Immature natural killer cell (primary cell): Measurements from ENCODE around the gene GPS1. TPM values are rescaled to one million over a fixed set of nuclear protein-coding genes. Genes with fewer than 3 reads are reported as not detected.

Experiments used
- DNase-seq, 3 donors: peaks; one replicate each; pipeline ENCODE4 v3.0.0; 2022; ENCODE audit warnings: mixed read lengths in 1 of 3
- H3K27ac Mint-ChIP-seq, 6 donors: one replicate each; pipeline ENCODE4 v1.8.0; 2020; ENCODE audit warnings: mixed read lengths in 6 of 6, mild to moderate bottlenecking in 5 of 6, inconsistent platforms in 4 of 6, moderate library complexity in 3 of 6
- H3K27me3 Mint-ChIP-seq, 3 donors: one replicate each; pipeline ENCODE4 v1.8.0; 2020 to 2021; ENCODE audit warnings: low read depth in 3 of 3, mild to moderate bottlenecking in 3 of 3, mixed read lengths in 3 of 3, moderate library complexity in 3 of 3, inconsistent platforms in 1 of 3
- H3K36me3 Mint-ChIP-seq, 3 donors: one replicate each; pipeline ENCODE4 v1.8.0; 2020; ENCODE audit warnings: mixed read lengths in 3 of 3, inconsistent platforms in 2 of 3, mild to moderate bottlenecking in 2 of 3
- H3K4me1 Mint-ChIP-seq, 2 donors: one replicate each; pipeline ENCODE4 v1.8.0; 2020; ENCODE audit warnings: inconsistent platforms in 2 of 2, mild to moderate bottlenecking in 2 of 2, mixed read lengths in 2 of 2, moderate library complexity in 1 of 2
- H3K4me3 Mint-ChIP-seq, 5 donors: one replicate each; pipeline ENCODE4 v1.8.0; 2020; ENCODE audit warnings: mild to moderate bottlenecking in 5 of 5, mixed read lengths in 5 of 5, inconsistent platforms in 3 of 5, moderate library complexity in 3 of 5
- H3K9me3 Mint-ChIP-seq, 6 donors: one replicate each; pipeline ENCODE4 v1.8.0; 2020; ENCODE audit warnings: mild to moderate bottlenecking in 6 of 6, mixed read lengths in 6 of 6, inconsistent platforms in 4 of 6, moderate library complexity in 3 of 6
- polyA plus RNA-seq, 3 donors: library from polyadenylated mRNA; unstranded; fragments of 300-500 nt; fragmentation: Illumina TruSeq; gene quantifications; one replicate each; pipeline ENCODE4 v1.2.3, GENCODE V29; 2021

The GPS1 gene
- polyA plus RNA-seq, 3 donors from 2014 or later: 174 to 212 (median 183) TPM

DNA sequence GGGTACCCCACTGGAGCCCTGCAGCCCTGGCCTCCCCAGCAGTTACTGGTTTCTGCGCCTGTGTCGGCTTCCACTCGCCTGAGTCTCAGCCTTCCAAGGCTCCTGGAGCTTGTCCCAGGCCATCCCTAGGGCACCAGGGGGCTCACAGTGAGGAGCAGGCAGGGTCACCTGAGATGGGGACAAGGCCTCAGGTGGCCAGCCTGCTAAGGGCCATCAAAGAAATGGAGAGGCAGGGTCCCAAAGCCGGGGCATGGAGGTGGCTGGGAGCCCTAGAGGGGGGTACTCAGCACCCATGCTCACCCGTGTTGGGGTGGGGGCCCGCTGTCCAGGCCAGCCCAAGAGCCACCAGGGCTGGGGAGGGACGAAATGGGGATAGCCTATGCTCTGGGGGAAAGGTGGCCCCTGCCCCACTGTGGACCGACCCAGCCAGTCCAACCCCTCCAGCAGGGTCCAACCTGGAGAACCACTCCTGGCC lies 45.0 kb downstream of the GPS1 start:
- Mint-ChIP-seq H3K4me3 (peak overlapping the region in 4 of 5 donors; percentile 35 to 62 (median 44)), H3K9me3 (no peaks in the 10 kb centered on the region), H3K36me3 (no peaks in the 10 kb centered on the region), H3K27me3 (peaks cover 0 to 8% (median 0%) of the 10 kb centered on the region in 3 donors), H3K4me1 (peaks cover 0 to 9% of the 10 kb centered on the region in 2 donors), H3K27ac (peak overlapping the region in 1 of 6 donors; percentile 42)
- DNase-seq: no peak

- Mint-ChIP-seq H3K27ac (peak overlapping the region in 1 of 6 donors; percentile 32), H3K9me3 (no peaks in the 10 kb centered on the region), H3K36me3 (no peaks in the 10 kb centered on the region), H3K4me1 (peaks cover 0 to 9% of the 10 kb centered on the region in 2 donors), H3K27me3 (peaks cover 0 to 8% (median 0%) of the 10 kb centered on the region in 3 donors), H3K4me3 (peak overlapping the region in 3 of 5 donors; percentile 35 to 62 (median 46))
- peak; percentile 7 to 30 (median 14) for DNase-seq
These were observed 45.7 kb downstream of the GPS1 start for GRCh38 chr17:82097184-82097918.

DNA sequence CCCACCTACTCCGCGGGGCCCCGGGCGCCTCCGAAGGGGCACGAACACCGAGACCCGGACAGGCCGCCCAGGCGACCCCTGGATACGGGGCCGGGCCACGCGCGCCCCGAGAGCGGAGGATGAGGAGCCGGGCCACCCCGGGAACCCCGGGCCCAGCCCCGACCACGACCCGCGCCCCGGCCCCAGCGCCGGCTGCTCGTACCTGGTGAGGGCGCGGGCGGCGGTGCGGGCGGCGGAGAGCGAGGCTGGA lies 46.1 kb downstream of the GPS1 start:
- peak overlapping the region in 2 of 6 donors; percentile 32 to 46 for H3K27ac Mint-ChIP-seq
- H3K4me3 Mint-ChIP-seq: peak overlapping the region in 4 of 5 donors; percentile 62 to 73 (median 68)
- H3K36me3 Mint-ChIP-seq: no peaks in the 10 kb centered on the region
- peaks cover 0 to 8% (median 0%) of the 10 kb centered on the region in 3 donors for H3K27me3 Mint-ChIP-seq
- no peak for DNase-seq
- no peaks in the 10 kb centered on the region for H3K9me3 Mint-ChIP-seq
- H3K4me1 Mint-ChIP-seq: peaks cover 0 to 9% of the 10 kb centered on the region in 2 donors

DNA sequence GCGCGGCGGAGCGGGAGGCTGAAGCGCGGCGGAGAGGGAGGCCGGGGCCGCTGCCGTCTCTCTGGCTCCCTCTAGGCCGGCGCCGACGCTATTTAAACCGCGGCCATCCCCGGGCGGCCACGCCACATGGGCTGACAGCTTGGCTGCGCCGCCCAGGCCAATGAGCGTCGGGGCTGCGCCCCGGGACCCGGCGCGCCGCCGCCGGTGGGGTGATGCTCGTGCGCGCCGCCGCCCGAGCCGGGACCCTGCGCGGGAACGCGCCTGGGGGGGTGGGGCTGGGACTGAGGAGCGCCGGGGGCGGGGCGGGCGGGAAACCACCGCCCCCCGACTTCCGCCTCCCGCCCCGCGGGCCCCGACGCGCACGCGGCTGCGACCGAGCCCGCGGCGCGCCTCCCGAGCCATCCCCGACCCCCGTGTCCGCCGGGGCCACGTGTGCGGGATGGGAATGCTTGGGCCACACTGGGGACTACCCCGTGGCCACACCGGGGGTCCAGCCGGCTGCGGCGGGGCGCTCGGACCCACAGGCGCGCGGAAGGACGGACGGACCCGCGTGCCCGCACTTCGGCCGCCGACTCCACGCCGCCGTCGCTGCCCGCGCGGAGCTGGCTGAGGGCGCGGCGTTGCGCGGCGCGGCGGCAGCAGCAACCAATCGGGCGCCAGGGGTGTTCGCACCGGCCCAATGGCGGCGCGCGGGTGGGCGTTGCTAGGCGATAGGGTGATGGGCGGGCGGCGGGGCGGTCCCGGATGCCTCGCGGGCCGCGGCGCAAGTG lies 46.7 kb downstream of the GPS1 start, which contains the start of gene FASN:
Gene FASN, minus strand, starts transcription at position 68 of the 770 bp plus-strand sequence. CDS start 1,791 bp downstream, outside the sequence.
- DNase-seq: peak; percentile 91 to 93 (median 92)
- H3K4me1 Mint-ChIP-seq: peaks cover 0 to 9% of the 10 kb centered on the region in 2 donors
- peak within 1 kb of the TSS in 2 of 6 donors; percentile 32 to 46 for H3K27ac Mint-ChIP-seq
- no peaks in the 10 kb centered on the region for H3K9me3 Mint-ChIP-seq
- H3K36me3 Mint-ChIP-seq: no peaks in the 10 kb centered on the region
- peaks cover 0 to 8% (median 0%) of the 10 kb centered on the region in 3 donors for H3K27me3 Mint-ChIP-seq
- peak within 1 kb of the TSS; percentile 35 to 73 (median 65) for H3K4me3 Mint-ChIP-seq

GRCh38 chr17:82098939-82099763 lies 47.5 kb downstream of the GPS1 start:
- H3K4me1 Mint-ChIP-seq: peaks cover 0 to 9% of the 10 kb centered on the region in 2 donors

DNA sequence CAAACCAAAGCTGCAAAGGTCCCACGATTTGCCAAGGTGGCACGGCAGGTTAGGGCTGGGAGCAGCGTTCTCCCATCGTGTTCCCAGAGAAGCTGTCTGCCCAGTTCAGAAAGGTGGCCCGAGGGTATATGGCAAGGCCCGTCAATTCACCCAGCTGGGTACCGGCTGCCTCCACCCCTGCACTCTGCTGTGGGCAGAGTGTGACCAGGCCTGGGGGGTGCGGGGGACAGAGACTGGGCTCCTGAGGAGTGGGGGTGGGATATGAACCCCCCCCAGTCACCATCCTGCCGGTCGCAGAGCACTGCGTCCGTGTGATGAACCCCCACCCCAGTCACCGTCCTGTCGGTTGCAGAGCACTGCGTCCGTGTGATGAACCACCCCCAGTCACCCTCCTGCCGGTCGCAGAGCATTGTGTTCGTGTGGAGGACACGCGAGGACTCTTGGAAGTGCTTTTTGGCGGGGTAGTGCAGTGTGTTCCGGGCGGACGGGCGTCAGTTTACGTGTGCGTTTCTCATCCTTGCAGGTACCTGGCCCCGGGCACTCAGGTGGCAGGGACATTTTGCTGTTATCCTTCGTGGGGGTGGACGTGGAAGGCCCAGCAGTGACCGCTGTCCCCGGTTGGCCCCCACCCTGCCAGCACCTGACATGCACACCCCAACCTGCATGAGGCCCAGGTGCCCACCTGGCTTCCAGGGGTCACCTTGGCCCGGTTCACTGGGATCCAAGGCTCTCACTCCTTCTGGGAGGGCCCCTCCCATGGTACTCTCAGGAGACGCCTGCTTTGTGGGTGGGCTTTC lies 49.0 kb downstream of the GPS1 start:
- H3K9me3 Mint-ChIP-seq: no peaks in the 10 kb centered on the region
- no peak overlapping the region for H3K27ac Mint-ChIP-seq
- no peaks in the 10 kb centered on the region for H3K36me3 Mint-ChIP-seq
- DNase-seq: no peak
- peak overlapping the region in 3 of 5 donors; percentile 30 to 74 (median 66) for H3K4me3 Mint-ChIP-seq
- peaks cover 0 to 12% of the 10 kb centered on the region in 2 donors for H3K4me1 Mint-ChIP-seq
- H3K27me3 Mint-ChIP-seq: peaks cover 0 to 8% (median 0%) of the 10 kb centered on the region in 3 donors

More at GRCh38 chr17:82098939-82099763, 47.5 kb downstream of the GPS1 start:
- Mint-ChIP-seq H3K27me3 (peaks cover 0 to 8% (median 0%) of the 10 kb centered on the region in 3 donors), H3K36me3 (no peaks in the 10 kb centered on the region), H3K27ac (peak overlapping the region in 5 of 6 donors; percentile 34 to 82 (median 43)), H3K9me3 (no peaks in the 10 kb centered on the region), H3K4me3 (peak overlapping the region; percentile 62 to 79 (median 66))
- DNase-seq: no peak

DNA sequence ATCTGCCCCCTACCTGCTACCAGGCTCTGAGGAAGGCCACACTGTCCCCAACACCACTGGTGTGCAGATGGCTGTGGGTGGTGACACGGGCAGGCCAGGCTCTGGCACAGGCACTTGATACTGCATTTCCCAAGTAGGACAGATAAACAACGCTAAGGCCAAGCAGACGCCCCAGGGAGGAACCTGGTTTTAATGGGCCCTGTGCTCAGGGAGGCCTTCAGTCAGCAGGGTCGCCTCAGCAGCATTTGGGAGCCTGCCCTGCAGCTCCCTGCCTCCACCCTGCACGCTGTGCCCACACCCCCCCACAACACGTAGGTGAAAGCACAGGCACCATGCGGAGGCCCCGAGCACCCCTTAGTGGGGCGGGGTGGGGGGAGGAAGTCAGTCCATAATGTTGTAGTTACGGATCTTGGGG lies 49.6 kb downstream of the GPS1 start:
- DNase-seq: no peak
- peaks cover 0 to 8% (median 0%) of the 10 kb centered on the region in 3 donors for H3K27me3 Mint-ChIP-seq
- H3K9me3 Mint-ChIP-seq: no peaks in the 10 kb centered on the region
- H3K4me3 Mint-ChIP-seq: no peak overlapping the region
- no peak overlapping the region for H3K27ac Mint-ChIP-seq
- H3K4me1 Mint-ChIP-seq: peaks cover 5 to 15% of the 10 kb centered on the region in 2 donors
- no peaks in the 10 kb centered on the region for H3K36me3 Mint-ChIP-seq

- peaks cover 0 to 5% (median 0%) of the 10 kb centered on the region in 3 donors for H3K27me3 Mint-ChIP-seq
- no peak for DNase-seq
- peaks cover 11 to 20% of the 10 kb centered on the region in 2 donors for H3K4me1 Mint-ChIP-seq
- no peaks in the 10 kb centered on the region for H3K36me3 Mint-ChIP-seq
- no peaks in the 10 kb centered on the region for H3K9me3 Mint-ChIP-seq
- peak overlapping the region in 1 of 5 donors; percentile 33 for H3K4me3 Mint-ChIP-seq
- H3K27ac Mint-ChIP-seq: peak overlapping the region in 2 of 6 donors; percentile 46 to 49
These were observed 50.3 kb downstream of the GPS1 start for GRCh38 chr17:82101767-82102679.

GRCh38 chr17:82103553-82104451 lies 52.1 kb downstream of the GPS1 start:
- no peak for DNase-seq
- no peaks in the 10 kb centered on the region for H3K9me3 Mint-ChIP-seq
- H3K27ac Mint-ChIP-seq: no peak overlapping the region
- peaks cover 11 to 20% of the 10 kb centered on the region in 2 donors for H3K4me1 Mint-ChIP-seq
- H3K36me3 Mint-ChIP-seq: no peaks in the 10 kb centered on the region
- H3K4me3 Mint-ChIP-seq: no peak overlapping the region
- peaks cover 0 to 5% (median 0%) of the 10 kb centered on the region in 3 donors for H3K27me3 Mint-ChIP-seq

DNA sequence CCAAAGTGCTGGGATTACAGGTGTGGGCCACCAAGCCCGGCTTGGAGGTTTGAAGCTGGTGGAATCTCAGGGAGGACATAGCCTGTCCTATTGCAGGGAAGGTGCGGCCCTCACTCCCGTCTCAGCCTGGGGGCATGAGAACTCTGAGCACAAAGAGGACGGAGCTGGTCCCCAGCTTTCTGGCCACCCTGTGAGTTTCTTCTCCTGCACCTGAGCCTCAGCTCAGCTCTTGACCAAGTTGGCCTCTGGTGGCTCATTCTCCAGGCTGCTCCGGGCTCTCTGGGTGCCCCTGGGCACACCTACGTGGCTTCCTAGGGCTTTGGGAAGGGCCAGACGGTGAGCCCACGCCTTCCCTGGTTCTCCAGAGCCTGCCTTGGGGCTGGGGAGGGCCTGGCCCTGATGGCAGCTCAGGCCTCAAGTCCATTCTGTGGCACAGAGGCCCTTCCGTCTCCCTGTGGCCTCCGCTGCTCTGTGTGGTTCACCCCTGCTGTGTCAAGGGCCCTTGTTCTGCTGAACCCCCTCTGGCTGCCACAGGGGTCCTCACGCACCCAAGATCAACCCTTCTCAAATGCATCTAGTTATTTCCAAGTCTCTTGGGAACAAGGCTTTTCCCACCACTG lies 53.2 kb downstream of the GPS1 start:
- Mint-ChIP-seq H3K36me3 (no peaks in the 10 kb centered on the region), H3K4me1 (peaks cover 11 to 18% of the 10 kb centered on the region in 2 donors), H3K27ac (peak overlapping the region in 3 of 6 donors; percentile 28 to 45 (median 34)), H3K4me3 (peak overlapping the region; percentile 7 to 88 (median 33)), H3K27me3 (no peaks in the 10 kb centered on the region), H3K9me3 (no peaks in the 10 kb centered on the region)
- no peak for DNase-seq

- Mint-ChIP-seq H3K9me3 (no peaks in the 10 kb centered on the region), H3K4me1 (peaks cover 11 to 16% of the 10 kb centered on the region in 2 donors), H3K36me3 (no peaks in the 10 kb centered on the region), H3K4me3 (peak overlapping the region; percentile 7 to 91 (median 88)), H3K27ac (peak overlapping the region; percentile 28 to 94 (median 40)), H3K27me3 (no peaks in the 10 kb centered on the region)
- no peak for DNase-seq
These were observed 53.8 kb downstream of the GPS1 start for GRCh38 chr17:82105417-82105881.
